ENCODE results near the gene ABR.

ABR gene

DNA sequence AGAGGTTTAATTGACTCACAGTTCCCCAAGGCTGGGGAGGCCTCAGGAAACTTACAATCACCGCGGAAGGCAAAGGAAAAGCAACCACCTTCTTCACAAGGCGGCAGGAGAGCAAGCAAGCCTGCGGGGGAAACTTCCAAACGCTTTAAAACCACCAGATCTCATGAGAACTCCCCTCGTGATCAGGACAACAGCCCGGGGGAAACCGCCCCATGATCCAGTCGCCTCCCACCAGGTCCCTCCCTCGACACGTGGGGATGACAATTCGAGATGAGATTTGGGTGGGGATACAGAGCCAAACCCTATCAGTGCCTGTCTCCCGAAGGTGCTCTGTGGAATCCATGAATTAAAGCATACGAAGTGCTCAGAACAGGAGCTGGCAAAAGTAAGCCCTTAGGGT is 43.9 kb upstream of the ABR start:
- TF ChIP-seq, protein P1, sequence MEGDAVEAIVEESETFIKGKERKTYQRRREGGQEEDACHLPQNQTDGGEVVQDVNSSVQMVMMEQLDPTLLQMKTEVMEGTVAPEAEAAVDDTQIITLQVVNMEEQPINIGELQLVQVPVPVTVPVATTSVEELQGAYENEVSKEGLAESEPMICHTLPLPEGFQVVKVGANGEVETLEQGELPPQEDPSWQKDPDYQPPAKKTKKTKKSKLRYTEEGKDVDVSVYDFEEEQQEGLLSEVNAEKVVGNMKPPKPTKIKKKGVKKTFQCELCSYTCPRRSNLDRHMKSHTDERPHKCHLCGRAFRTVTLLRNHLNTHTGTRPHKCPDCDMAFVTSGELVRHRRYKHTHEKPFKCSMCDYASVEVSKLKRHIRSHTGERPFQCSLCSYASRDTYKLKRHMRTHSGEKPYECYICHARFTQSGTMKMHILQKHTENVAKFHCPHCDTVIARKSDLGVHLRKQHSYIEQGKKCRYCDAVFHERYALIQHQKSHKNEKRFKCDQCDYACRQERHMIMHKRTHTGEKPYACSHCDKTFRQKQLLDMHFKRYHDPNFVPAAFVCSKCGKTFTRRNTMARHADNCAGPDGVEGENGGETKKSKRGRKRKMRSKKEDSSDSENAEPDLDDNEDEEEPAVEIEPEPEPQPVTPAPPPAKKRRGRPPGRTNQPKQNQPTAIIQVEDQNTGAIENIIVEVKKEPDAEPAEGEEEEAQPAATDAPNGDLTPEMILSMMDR (IDR thresholded peaks at IDR 0.05), result no peak

DNA sequence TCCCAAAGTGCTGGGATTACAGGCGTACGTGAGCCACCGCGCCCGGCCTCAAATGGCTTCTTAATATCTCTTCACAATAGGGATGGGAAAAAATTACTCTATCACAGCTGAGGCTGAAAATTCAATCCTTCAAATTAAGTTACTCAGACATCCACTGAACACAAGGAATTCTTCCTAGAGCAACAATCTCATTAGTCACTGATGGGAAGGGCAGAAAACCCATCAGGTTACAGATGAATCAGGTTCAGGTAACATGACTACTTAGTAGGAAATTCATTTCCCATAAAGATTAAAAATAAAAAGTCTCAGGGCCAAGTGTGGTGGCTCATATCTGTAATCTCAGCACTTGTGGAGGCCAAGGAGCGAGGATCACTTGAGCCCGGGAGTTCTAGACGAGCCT is 42.5 kb upstream of the ABR start:
- TF ChIP-seq, protein P1 (IDR thresholded peaks at IDR 0.05), result no peak

DNA sequence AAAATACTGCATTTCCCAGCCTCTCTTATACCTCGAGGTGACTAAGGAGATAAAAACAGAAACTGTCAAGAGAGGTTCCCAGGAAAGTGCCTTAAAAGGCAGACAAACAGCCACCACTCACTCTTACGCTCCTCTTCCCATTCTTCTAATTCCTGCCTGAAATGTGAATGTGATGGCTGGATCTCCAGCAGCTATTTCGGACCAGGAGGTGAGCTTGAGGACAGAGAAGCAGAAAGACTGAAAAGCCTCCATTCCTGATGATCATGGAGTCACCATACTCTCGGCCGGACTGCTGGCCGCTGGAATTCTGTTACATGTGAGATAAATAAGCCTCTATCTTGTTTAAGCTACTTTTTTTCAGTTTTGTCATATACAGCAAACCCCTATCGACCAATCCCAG is 41.4 kb upstream of the ABR start:
- TF ChIP-seq, protein P1 (IDR thresholded peaks at IDR 0.05), result no peak

DNA sequence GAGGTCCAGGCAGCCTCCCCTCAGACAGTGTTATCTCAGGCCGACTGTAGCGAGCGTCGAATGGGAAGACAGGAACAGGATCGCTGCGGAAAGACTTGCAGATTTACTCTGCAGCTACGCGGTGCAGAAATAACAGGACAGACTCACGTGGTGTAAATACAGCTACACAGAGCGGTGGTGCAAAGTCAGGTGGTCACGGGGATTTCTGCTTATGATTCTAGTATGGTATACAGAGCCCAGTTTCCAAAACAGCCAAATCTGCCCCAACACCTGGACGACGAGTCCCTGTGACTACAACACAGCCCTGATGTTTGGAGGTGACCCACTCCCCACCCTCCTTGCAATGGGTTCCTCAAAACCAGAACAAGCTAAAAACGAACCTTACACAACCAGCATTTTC is 40.6 kb upstream of the ABR start:
- TF ChIP-seq, protein P1 (IDR thresholded peaks at IDR 0.05), result no peak

DNA sequence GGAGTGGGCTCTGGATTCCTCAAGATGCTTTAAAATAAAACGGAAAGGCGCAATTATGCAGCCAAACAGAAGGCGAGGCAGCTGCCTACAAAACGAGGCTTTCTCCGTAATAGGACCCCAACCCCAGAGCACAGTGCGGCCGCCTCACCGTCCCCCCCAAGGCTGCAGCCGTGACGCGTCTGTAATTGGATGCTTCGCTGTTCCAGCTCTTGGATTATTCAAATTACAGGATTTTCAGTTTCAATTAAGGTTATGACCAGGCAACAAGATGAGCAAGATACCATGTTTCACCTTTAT is 37.3 kb upstream of the ABR start:
- TF ChIP-seq, protein P1 (IDR thresholded peaks at IDR 0.05), result no peak

DNA sequence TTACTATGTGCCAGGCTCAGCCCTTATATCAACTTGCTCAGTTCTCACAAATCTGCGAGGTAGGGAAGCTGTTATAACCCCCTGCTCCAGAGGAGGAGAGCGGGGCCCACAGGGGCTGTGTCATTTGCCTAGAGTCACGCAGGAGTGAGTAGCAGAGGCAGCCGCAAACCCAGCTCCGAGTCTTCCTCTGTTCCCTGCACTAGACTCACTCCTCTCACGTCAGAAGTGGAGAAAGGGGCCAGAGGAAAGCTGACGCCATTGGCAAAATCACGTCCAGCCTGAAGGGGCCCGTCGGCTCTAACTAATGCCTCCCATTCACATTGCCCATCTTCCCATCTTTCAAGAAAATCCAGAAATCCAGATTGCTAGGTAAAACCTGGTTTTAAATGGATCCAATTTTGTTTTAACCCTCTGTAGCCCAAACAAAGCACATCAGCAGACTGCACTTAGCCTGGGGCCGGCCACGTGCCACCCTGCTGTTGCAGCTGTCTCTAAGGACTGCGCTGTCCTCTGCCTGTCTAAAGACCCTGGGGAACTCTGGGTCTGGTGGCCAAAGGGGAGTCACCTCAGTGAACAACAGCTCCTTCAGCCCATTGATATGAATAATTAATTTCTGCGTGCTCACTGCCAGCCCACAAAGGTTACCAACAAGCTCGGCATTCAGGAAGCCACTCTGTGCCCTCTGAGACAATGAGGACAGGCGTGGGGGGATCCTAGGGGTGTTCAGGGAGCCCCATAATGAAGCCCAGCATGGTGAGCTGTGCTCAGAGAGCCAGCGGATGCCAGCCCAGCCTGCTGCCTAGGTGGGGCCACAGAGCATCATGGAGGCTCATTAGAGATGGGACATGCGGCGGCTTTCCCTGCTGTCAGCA is 36.7 kb upstream of the ABR start:
- TF ChIP-seq, protein P1 (IDR thresholded peaks at IDR 0.05), result no peak

DNA sequence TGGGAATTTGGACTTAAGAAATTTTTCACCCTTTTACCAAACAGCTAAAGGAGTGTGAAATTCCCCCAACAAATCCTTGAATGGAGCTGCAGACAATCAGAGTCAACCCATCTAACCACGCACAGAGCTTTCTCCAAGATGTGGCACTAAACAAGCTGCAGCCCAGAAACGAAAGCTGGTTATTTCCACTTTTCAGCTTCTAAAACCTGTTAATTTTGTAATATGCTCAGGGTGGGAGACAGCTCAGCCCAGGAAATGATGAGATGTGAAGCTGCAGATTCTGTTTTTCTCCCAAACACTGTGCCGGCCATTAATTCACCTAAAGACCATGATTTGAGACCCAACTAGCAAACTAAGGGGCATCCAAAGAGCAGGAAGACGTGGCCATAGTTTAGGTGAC is 33.2 kb upstream of the ABR start:
- TF ChIP-seq, protein P1 (IDR thresholded peaks at IDR 0.05), result no peak

DNA sequence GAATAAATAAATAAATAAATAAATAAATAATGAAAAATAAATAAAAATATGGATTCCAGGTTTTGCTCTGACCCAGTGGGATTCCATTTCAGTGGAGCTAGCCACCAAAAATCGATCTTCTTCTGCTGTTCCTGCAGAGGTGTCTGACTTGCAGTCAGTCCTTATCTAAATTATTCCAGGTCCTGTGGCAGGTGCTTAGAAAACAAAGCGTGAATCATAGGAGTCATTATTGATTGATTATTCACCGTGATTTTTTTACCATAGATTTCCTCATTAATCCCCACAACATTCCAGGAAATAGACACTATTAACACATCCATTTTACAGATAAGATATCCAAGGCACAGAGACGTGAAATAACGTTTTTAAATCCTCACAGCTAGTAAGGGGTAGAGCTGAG is 31.5 kb upstream of the ABR start:
- TF ChIP-seq, protein P1 (IDR thresholded peaks at IDR 0.05), result no peak
